CD4-positive, alpha-beta T cell treated with Interferon gamma for 1 hour (primary cell): ENCODE data around the gene C6orf136.

Source experiments
- DNase-seq: peaks from one replicate; pipeline ENCODE4 v3.0.0-alpha.2; 2020

C6orf136 gene

GRCh38 chr6:30687659-30688431 lies 40.9 kb downstream of the C6orf136 start:
- no peak for DNase-seq

DNA sequence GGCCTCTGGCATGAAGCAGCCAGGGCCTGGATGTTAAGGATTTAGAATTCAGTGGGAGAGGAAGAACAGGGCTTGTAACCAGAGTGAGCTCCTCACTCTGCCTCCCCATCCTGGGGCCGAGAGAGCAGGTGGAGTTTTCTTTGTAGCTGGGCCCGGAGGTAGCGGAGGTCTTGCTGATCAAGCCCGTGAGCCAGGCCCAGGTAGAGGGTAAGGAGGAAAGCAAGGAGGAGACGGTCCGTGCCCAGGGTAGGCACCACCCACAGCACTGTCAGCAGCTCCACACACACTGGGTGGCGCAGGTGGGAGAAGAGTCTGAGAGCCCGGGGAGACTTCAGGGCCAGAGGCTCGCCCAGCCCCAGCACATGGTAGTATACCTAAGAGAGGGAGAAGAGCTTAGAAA lies 41.6 kb downstream of the C6orf136 start:
- peak; percentile 40 for DNase-seq

GRCh38 chr6:30689022-30689865 lies 42.3 kb downstream of the C6orf136 start:
- no peak for DNase-seq

DNA sequence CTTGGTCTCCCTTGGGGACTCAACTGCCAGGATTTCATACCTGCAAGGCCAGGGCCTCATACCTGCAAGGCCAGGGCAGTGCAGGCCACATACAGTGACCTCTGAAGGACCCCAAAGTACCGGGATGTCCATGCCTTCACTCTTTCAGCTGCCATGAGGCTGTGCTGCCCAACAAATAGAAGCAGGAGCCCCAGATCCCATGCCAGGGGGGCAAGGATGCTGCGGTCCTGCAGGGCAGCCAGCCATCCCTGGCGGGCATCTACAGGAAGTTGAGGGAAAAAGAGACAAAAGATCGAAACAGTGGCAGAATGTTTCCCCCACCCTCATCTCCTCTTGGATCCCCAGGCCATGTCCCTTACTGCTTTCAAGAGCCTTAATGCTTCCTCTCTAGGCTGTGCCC lies 43.1 kb downstream of the C6orf136 start:
- DNase-seq: no peak

- peak; percentile 62 for DNase-seq
Measured at GRCh38 chr6:30690403-30691207, 43.7 kb downstream of the C6orf136 start, which contains the start of gene NRM. Gene NRM, minus strand, starts transcription at chr6:30690984. Its CDS starts 10 bp downstream, at chr6:30690974.

GRCh38 chr6:30691208-30691847 lies 44.4 kb downstream of the C6orf136 start:
- no peak for DNase-seq

- no peak for DNase-seq
Measured at GRCh38 chr6:30696432-30696831, 49.5 kb downstream of the C6orf136 start.

DNA sequence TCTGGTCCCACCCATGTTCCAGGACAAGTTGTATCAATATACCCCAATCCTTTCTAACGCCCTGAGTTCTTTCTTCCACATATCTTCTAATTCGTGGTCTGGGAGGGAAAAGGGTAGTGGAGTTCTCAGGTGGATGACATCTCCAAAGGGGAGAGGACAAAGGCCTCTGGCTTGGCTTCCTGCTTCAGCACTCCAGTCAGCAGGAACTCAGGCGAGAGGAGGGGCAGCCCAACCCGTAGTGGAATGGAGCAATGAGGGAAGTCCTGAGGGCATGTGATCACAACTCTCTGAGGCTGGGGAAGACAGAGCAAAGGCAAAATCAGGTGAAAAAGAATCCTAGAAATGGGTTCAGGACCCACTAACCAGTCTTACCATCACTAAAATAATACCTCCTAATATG lies 53.4 kb downstream of the C6orf136 start:
- DNase-seq: no peak
